ENCODE data around the gene CXCL3. TPM values are rescaled to one million over a fixed set of nuclear protein-coding genes. Genes with fewer than 3 reads are reported as not detected.

The CXCL3 gene
- total RNA-seq, 4 donors from 2014 or later, result 0.62 to 2.5 TPM; not detected in 2

GRCh38 chr4:74004668-74005067 lies 33.8 kb downstream of the CXCL3 start:
- intact Hi-C loops (cut with DNase I; ENCODE audit: low total_unique reads), result no loop called here
- no peaks in the 10 kb centered on the region for H3K36me3 ChIP-seq

GRCh38 chr4:74000301-74000700 lies 38.2 kb downstream of the CXCL3 start:
- TF ChIP-seq CTCF (IDR thresholded peaks at IDR 0.05) (no peak), POLR2A (IDR thresholded peaks at IDR 0.05) (no peak)
- H3K36me3 ChIP-seq, result no peaks in the 10 kb centered on the region
- no peak for DNase-seq
- no peaks in the 10 kb centered on the region for H3K4me1 ChIP-seq
- H3K9me3 ChIP-seq, result no peaks in the 10 kb centered on the region
- H3K4me3 ChIP-seq, result no peak overlapping the region
- intact Hi-C loops (cut with DNase I; ENCODE audit: low total_unique reads), result no loop called here
- H3K27me3 ChIP-seq, result no peaks in the 10 kb centered on the region
- no peak overlapping the region for H3K27ac ChIP-seq

More at GRCh38 chr4:74004668-74005067, 33.8 kb downstream of the CXCL3 start:
- no peaks in the 10 kb centered on the region for H3K4me1 ChIP-seq
- no peak for DNase-seq
- H3K27me3 ChIP-seq, result no peaks in the 10 kb centered on the region
- no peak for TF ChIP-seq POLR2A (IDR thresholded peaks at IDR 0.05)
- TF ChIP-seq CTCF (IDR thresholded peaks at IDR 0.05), result no peak
- H3K4me3 ChIP-seq, result no peak overlapping the region
- no peaks in the 10 kb centered on the region for H3K9me3 ChIP-seq
- no peak overlapping the region for H3K27ac ChIP-seq

- Histone ChIP-seq H3K4me1 (no peaks in the 10 kb centered on the region), H3K4me3 (no peak within 1 kb of the TSS), H3K36me3 (no peaks in the 10 kb centered on the region), H3K27me3 (no peaks in the 10 kb centered on the region), H3K9me3 (no peaks in the 10 kb centered on the region), H3K27ac (no peak within 1 kb of the TSS)
- intact Hi-C loops (cut with DNase I; ENCODE audit: low total_unique reads), result no loop called here
- TF ChIP-seq POLR2A (IDR thresholded peaks at IDR 0.05), result no peak
- TF ChIP-seq CTCF (IDR thresholded peaks at IDR 0.05), result no peak
- no peak for DNase-seq
These were observed 40.2 kb downstream of the CXCL3 start, which contains the start of gene CXCL5 for GRCh38 chr4:73998040-73999011. Gene CXCL5 (minus strand): TSS chr4:73998677. CDS start chr4:73998581, 96 bp downstream.

GRCh38 chr4:73992050-73992449 lies 46.4 kb downstream of the CXCL3 start:
- H3K4me3 ChIP-seq, result no peak overlapping the region
- intact Hi-C loops (cut with DNase I; ENCODE audit: low total_unique reads), result no loop called here

More at GRCh38 chr4:73992050-73992449, 46.4 kb downstream of the CXCL3 start:
- H3K27me3 ChIP-seq, result no peaks in the 10 kb centered on the region
- H3K36me3 ChIP-seq, result no peaks in the 10 kb centered on the region
- DNase-seq, result no peak
- H3K27ac ChIP-seq, result no peak overlapping the region
- no peaks in the 10 kb centered on the region for H3K9me3 ChIP-seq
- TF ChIP-seq CTCF (IDR thresholded peaks at IDR 0.05) (no peak), POLR2A (IDR thresholded peaks at IDR 0.05) (no peak)
- no peaks in the 10 kb centered on the region for H3K4me1 ChIP-seq
